ENCODE data around the gene KCNH4. TPM values are rescaled to one million over a fixed set of nuclear protein-coding genes. Genes with fewer than 3 reads are reported as not detected.
"Not testable (repeated sequence)": the region's sequence is repeated elsewhere in the genome, so short reads cannot be mapped to it uniquely, and the experiment has no call there.

KCNH4 gene
- total RNA-seq, 3 donors from 2014 or later = 2.2 to 2.6 (median 2.6) TPM

- Mint-ChIP-seq H3K36me3 (ENCODE audit: insufficient read depth) (no peaks in the 10 kb centered on the region), H3K4me1 (ENCODE audit: low read depth) (peaks cover 26% of the 10 kb centered on the region), H3K9me3 (no peaks in the 10 kb centered on the region), H3K27me3 (ENCODE audit: low read depth) (no peaks in the 10 kb centered on the region), H3K4me3 (no peak overlapping the region)
- DNase-seq (no peak), ATAC-seq (no peak)
Observed at GRCh38 chr17:42189651-42189965, 8.7 kb upstream of the KCNH4 start.

GRCh38 chr17:42188749-42189650 is 8.1 kb upstream of the KCNH4 start:
- ATAC-seq (no peak), DNase-seq (no peak)
- H3K9me3 Mint-ChIP-seq = no peaks in the 10 kb centered on the region
- no peak overlapping the region for H3K4me3 Mint-ChIP-seq
- no peaks in the 10 kb centered on the region for H3K36me3 Mint-ChIP-seq (ENCODE audit: insufficient read depth)
- no peaks in the 10 kb centered on the region for H3K27me3 Mint-ChIP-seq (ENCODE audit: low read depth)
- peaks cover 24% of the 10 kb centered on the region for H3K4me1 Mint-ChIP-seq (ENCODE audit: low read depth)

- Mint-ChIP-seq H3K9me3 (no peaks in the 10 kb centered on the region), H3K27me3 (ENCODE audit: low read depth) (no peaks in the 10 kb centered on the region), H3K4me3 (no peak overlapping the region), H3K4me1 (ENCODE audit: low read depth) (peaks cover 25% of the 10 kb centered on the region), H3K36me3 (ENCODE audit: insufficient read depth) (no peaks in the 10 kb centered on the region)
- ATAC-seq = no peak
- DNase-seq = no peak
Observed at GRCh38 chr17:42187833-42188232, 6.9 kb upstream of the KCNH4 start.

- ATAC-seq; H3K27me3 Mint-ChIP-seq (ENCODE audit: low read depth); DNase-seq; H3K4me3 Mint-ChIP-seq; H3K9me3 Mint-ChIP-seq; H3K36me3 Mint-ChIP-seq (ENCODE audit: insufficient read depth): not testable (repeated sequence)
- peaks cover 31% of the 10 kb centered on the region for H3K4me1 Mint-ChIP-seq (ENCODE audit: low read depth)
Observed at GRCh38 chr17:42186191-42186590, 5.2 kb upstream of the KCNH4 start.

GRCh38 chr17:42185621-42185930 is 4.6 kb upstream of the KCNH4 start:
- H3K4me3 Mint-ChIP-seq = no peak overlapping the region

GRCh38 chr17:42184713-42185620 is 4.0 kb upstream of the KCNH4 start, which contains the start of gene HCRT:
HCRT (minus strand) TSS chr17:42185452; CDS start chr17:42185365, 87 bp downstream.
- Mint-ChIP-seq H3K4me3 (peak within 1 kb of the TSS; percentile 81), H3K9me3 (no peaks in the 10 kb centered on the region), H3K4me1 (ENCODE audit: low read depth) (peaks cover 39% of the 10 kb centered on the region), H3K36me3 (ENCODE audit: insufficient read depth) (no peaks in the 10 kb centered on the region), H3K27me3 (ENCODE audit: low read depth) (no peaks in the 10 kb centered on the region)
- DNase-seq (no peak), ATAC-seq (no peak)

More at GRCh38 chr17:42185621-42185930, 4.6 kb upstream of the KCNH4 start:
- H3K4me1 Mint-ChIP-seq (ENCODE audit: low read depth) = peaks cover 32% of the 10 kb centered on the region
- no peaks in the 10 kb centered on the region for H3K36me3 Mint-ChIP-seq (ENCODE audit: insufficient read depth)
- DNase-seq (no peak), ATAC-seq (no peak)
- no peaks in the 10 kb centered on the region for H3K9me3 Mint-ChIP-seq
- no peaks in the 10 kb centered on the region for H3K27me3 Mint-ChIP-seq (ENCODE audit: low read depth)

GRCh38 chr17:42183741-42184711 is 3.1 kb upstream of the KCNH4 start:
- no peaks in the 10 kb centered on the region for H3K36me3 Mint-ChIP-seq (ENCODE audit: insufficient read depth)
- peaks cover 46% of the 10 kb centered on the region for H3K4me1 Mint-ChIP-seq (ENCODE audit: low read depth)
- no peaks in the 10 kb centered on the region for H3K9me3 Mint-ChIP-seq
- ATAC-seq (peak; percentile 71 to 72), DNase-seq (peak; percentile 59)
- H3K4me3 Mint-ChIP-seq = peak overlapping the region; percentile 81
- H3K27me3 Mint-ChIP-seq (ENCODE audit: low read depth) = peaks cover 2% of the 10 kb centered on the region

GRCh38 chr17:42182927-42183734 is 2.2 kb upstream of the KCNH4 start:
- Mint-ChIP-seq H3K9me3 (no peaks in the 10 kb centered on the region), H3K36me3 (ENCODE audit: insufficient read depth) (no peaks in the 10 kb centered on the region), H3K4me1 (ENCODE audit: low read depth) (peaks cover 53% of the 10 kb centered on the region), H3K4me3 (peak overlapping the region; percentile 81), H3K27me3 (ENCODE audit: low read depth) (peaks cover 5% of the 10 kb centered on the region)
- no peak for DNase-seq
- ATAC-seq = no peak

- Mint-ChIP-seq H3K27me3 (ENCODE audit: low read depth) (peaks cover 5% of the 10 kb centered on the region), H3K9me3 (no peaks in the 10 kb centered on the region)
- no peak for DNase-seq
Observed at GRCh38 chr17:42181851-42182207, 887 bp upstream of the KCNH4 start.

GRCh38 chr17:42180411-42180921 is 476 bp downstream of the KCNH4 start:
- H3K36me3 Mint-ChIP-seq (ENCODE audit: insufficient read depth) = peaks cover 5% of the 10 kb centered on the region
- peaks cover 56% of the 10 kb centered on the region for H3K4me1 Mint-ChIP-seq (ENCODE audit: low read depth)
- H3K27me3 Mint-ChIP-seq (ENCODE audit: low read depth) = peaks cover 5% of the 10 kb centered on the region
- H3K9me3 Mint-ChIP-seq = no peaks in the 10 kb centered on the region
- H3K4me3 Mint-ChIP-seq = peak overlapping the region; percentile 65
- no peak for DNase-seq
- no peak for ATAC-seq

More at GRCh38 chr17:42181851-42182207, 887 bp upstream of the KCNH4 start:
- no peak for ATAC-seq
- H3K4me1 Mint-ChIP-seq (ENCODE audit: low read depth) = peaks cover 56% of the 10 kb centered on the region
- peaks cover 2% of the 10 kb centered on the region for H3K36me3 Mint-ChIP-seq (ENCODE audit: insufficient read depth)
- H3K4me3 Mint-ChIP-seq = no peak overlapping the region

GRCh38 chr17:42179911-42180410 is 981 bp downstream of the KCNH4 start:
- Mint-ChIP-seq H3K27me3 (ENCODE audit: low read depth) (peaks cover 5% of the 10 kb centered on the region), H3K36me3 (ENCODE audit: insufficient read depth) (peaks cover 9% of the 10 kb centered on the region), H3K4me3 (peak overlapping the region; percentile 65), H3K4me1 (ENCODE audit: low read depth) (peaks cover 51% of the 10 kb centered on the region), H3K9me3 (no peaks in the 10 kb centered on the region)
- no peak for DNase-seq
- no peak for ATAC-seq

GRCh38 chr17:42179335-42179734 is 1.6 kb downstream of the KCNH4 start:
- Mint-ChIP-seq H3K4me1 (ENCODE audit: low read depth) (peaks cover 46% of the 10 kb centered on the region), H3K36me3 (ENCODE audit: insufficient read depth) (peaks cover 9% of the 10 kb centered on the region), H3K9me3 (no peaks in the 10 kb centered on the region), H3K27me3 (ENCODE audit: low read depth) (peaks cover 5% of the 10 kb centered on the region), H3K4me3 (peak overlapping the region; percentile 65)
- ATAC-seq = no peak
- DNase-seq = no peak

GRCh38 chr17:42178817-42179216 is 2.1 kb downstream of the KCNH4 start:
- DNase-seq (no peak), ATAC-seq (no peak)
- H3K4me1 Mint-ChIP-seq (ENCODE audit: low read depth) = peaks cover 42% of the 10 kb centered on the region
- peaks cover 5% of the 10 kb centered on the region for H3K27me3 Mint-ChIP-seq (ENCODE audit: low read depth)
- H3K4me3 Mint-ChIP-seq = no peak overlapping the region
- H3K9me3 Mint-ChIP-seq = no peaks in the 10 kb centered on the region
- peaks cover 9% of the 10 kb centered on the region for H3K36me3 Mint-ChIP-seq (ENCODE audit: insufficient read depth)
